AG04450 (cell line): ENCODE measurements around the gene TASP1. TPM values are rescaled to one million over a fixed set of nuclear protein-coding genes. Genes with fewer than 3 reads are reported as not detected.

Experiments used
- CTCF ChIA-PET: fragments of 300-600, 350-600 bp; formaldehyde crosslinking; extraction: SDS; loops from one replicate; lab custom pipeline; 2022; ENCODE audit warnings: antibody characterized with exemption, inconsistent platforms; lab: Charles Lee
- POLR2A ChIA-PET: fragments of 350-600 bp; formaldehyde crosslinking; extraction: SDS; loops from one replicate; lab custom pipeline; 2021; ENCODE audit warnings: antibody characterized with exemption, inconsistent platforms; lab: Yijun Ruan, JAX
- DNase-seq: peaks from one replicate; pipeline ENCODE4 v3.0.0-alpha.2; 2011; ENCODE audit warnings: low read depth, low spot score
- H3K27ac ChIP-seq: one replicate; pipeline ENCODE4 v1.5.1; 2012; ENCODE audit warnings: low read depth, low read length, control low read depth
- H3K27me3 ChIP-seq: one replicate; pipeline ENCODE4 v1.6.0; 2012; ENCODE audit warnings: low read length; ENCODE audit not compliant: control insufficient read depth, insufficient read depth
- H3K4me3 ChIP-seq: 2 replicates; pipeline ENCODE4 v1.5.1; 2011; ENCODE audit warnings: mild to moderate bottlenecking, low read depth, low read length, control low read depth
- H3K9me3 ChIP-seq: 2 replicates; pipeline ENCODE4 v1.5.1; 2012; ENCODE audit warnings: low read length; ENCODE audit not compliant: control insufficient read depth, insufficient read depth
- polyA plus RNA-seq: library from polyadenylated mRNA; depleted of rRNA; stranded (reverse); fragments of >200 nt; gene quantifications from 2 replicates; pipeline ENCODE4 v1.2.3, GENCODE V29; 2011
- TF ChIP-seq, protein P1 (sequence below): IDR thresholded peaks from 2 replicates; pipeline ENCODE4 v1.5.1; 2011; ENCODE audit warnings: low read depth, low read length, control low read depth, inconsistent platforms

TASP1 gene
- polyA plus RNA-seq, 1 experiment: 6.0 TPM

- DNase-seq: no peak
- ChIA-PET POLR2A (no interaction called here), CTCF (interaction anchor here (1.4 kb wide), 1 partner anchor 105 kb away, joined by 7 read pairs; no protein-coding TSS in a partner anchor)
- no peak overlapping the region for H3K4me3 ChIP-seq
- H3K9me3 ChIP-seq: no peaks in the 10 kb centered on the region
- TF ChIP-seq, protein P1, sequence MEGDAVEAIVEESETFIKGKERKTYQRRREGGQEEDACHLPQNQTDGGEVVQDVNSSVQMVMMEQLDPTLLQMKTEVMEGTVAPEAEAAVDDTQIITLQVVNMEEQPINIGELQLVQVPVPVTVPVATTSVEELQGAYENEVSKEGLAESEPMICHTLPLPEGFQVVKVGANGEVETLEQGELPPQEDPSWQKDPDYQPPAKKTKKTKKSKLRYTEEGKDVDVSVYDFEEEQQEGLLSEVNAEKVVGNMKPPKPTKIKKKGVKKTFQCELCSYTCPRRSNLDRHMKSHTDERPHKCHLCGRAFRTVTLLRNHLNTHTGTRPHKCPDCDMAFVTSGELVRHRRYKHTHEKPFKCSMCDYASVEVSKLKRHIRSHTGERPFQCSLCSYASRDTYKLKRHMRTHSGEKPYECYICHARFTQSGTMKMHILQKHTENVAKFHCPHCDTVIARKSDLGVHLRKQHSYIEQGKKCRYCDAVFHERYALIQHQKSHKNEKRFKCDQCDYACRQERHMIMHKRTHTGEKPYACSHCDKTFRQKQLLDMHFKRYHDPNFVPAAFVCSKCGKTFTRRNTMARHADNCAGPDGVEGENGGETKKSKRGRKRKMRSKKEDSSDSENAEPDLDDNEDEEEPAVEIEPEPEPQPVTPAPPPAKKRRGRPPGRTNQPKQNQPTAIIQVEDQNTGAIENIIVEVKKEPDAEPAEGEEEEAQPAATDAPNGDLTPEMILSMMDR: no peak
- no peak overlapping the region for H3K27ac ChIP-seq
- no peaks in the 10 kb centered on the region for H3K27me3 ChIP-seq
Measured at GRCh38 chr20:13441388-13441787, 197.3 kb downstream of the TASP1 start.

- CTCF ChIA-PET: no interaction called here
- DNase-seq: no peak
- Histone ChIP-seq H3K9me3 (no peaks in the 10 kb centered on the region), H3K27ac (no peak overlapping the region), H3K27me3 (no peaks in the 10 kb centered on the region), H3K4me3 (no peak overlapping the region)
- POLR2A ChIA-PET: no interaction called here
- TF ChIP-seq, protein P1: no peak
Measured at GRCh38 chr20:13436530-13436929, 202.2 kb downstream of the TASP1 start.

DNA sequence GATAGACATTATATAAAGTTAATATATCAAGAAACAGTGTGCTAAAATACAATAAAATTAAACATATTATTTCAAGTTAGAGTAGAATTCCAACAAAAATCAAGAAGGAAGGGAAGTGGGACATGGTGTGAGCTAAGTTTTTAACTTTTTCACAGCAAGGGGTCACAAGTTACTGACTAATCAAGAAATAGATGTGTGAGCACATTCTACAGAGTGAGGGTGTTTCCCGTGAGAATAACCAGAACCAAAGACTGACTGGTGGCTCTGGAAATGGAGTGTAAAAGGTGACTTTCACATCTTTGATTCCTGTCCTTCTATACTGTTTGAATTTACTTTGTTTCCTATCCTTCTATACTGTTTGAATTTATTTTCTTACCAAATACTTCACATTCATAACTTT, 206.6 kb downstream of the TASP1 start:
- CTCF ChIA-PET: no interaction called here

DNA sequence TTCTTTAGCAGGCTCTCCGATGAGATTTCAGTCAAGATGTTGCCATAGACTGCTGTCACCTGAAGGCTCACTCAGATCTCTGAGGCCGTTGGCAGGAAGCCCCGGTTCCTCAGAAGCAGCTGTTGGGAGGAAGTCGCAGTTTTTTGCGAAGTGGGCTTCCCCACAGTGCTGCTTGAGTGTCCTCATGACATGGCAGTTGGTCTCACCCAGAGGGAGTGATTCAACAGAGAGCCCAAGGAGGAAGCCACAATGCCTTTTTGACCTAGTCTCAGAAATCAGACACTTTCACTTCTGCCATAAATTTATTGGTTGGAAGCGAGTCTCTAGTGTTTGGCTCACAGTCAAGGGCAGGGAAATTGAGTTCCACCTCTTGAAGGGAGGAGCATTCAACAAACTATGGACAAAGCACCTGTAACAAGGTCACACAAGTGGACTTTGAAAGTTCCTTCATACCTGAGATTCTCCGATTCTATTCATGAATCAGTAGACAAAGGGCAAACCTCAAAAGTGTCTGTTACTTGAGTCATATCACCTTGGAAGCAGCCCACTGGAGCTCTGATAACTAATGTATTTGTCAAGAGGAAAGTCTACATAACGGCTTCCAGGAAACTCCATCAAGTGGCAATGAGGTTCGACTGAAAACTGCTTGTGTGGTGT, 208.3 kb downstream of the TASP1 start:
- ChIA-PET CTCF (interaction anchor here (0.8 to 1.0 kb wide), 2 partner anchors 116 to 358 kb away, joined by 3 to 4 read pairs; no protein-coding TSS in a partner anchor), POLR2A (no interaction called here)
- Histone ChIP-seq H3K4me3 (no peak overlapping the region), H3K27me3 (no peaks in the 10 kb centered on the region), H3K27ac (no peak overlapping the region), H3K9me3 (no peaks in the 10 kb centered on the region)
- DNase-seq: no peak
- TF ChIP-seq, protein P1: no peak

More for the DNA sequence above, 206.6 kb downstream of the TASP1 start:
- POLR2A ChIA-PET: no interaction called here
- Histone ChIP-seq H3K4me3 (no peak overlapping the region), H3K27me3 (no peaks in the 10 kb centered on the region), H3K27ac (no peak overlapping the region), H3K9me3 (no peaks in the 10 kb centered on the region)
- DNase-seq: no peak
- TF ChIP-seq, protein P1: no peak

GRCh38 chr20:13428684-13429083, 210.0 kb downstream of the TASP1 start:
- no peaks in the 10 kb centered on the region for H3K27me3 ChIP-seq

More at GRCh38 chr20:13428684-13429083, 210.0 kb downstream of the TASP1 start:
- CTCF ChIA-PET: no interaction called here
- DNase-seq: no peak
- TF ChIP-seq, protein P1: no peak
- POLR2A ChIA-PET: no interaction called here
- Histone ChIP-seq H3K9me3 (no peaks in the 10 kb centered on the region), H3K4me3 (no peak overlapping the region), H3K27ac (no peak overlapping the region)
